NCI-H1105 treated with DMSO at 0.1 percent for 48 hours (cell line): Measurements from ENCODE around the gene C4BPA.

ENCODE experiments used
- DNase-seq: peaks from one replicate; lab custom pipeline; 2025; lab: John Stamatoyannopoulos, UW

The C4BPA gene

GRCh38 chr1:207077470-207078377 lies 26.3 kb upstream of the C4BPA start:
- peak; percentile 77 for DNase-seq

- DNase-seq: no peak
These were observed 25.4 kb upstream of the C4BPA start for GRCh38 chr1:207078578-207079132.

DNA sequence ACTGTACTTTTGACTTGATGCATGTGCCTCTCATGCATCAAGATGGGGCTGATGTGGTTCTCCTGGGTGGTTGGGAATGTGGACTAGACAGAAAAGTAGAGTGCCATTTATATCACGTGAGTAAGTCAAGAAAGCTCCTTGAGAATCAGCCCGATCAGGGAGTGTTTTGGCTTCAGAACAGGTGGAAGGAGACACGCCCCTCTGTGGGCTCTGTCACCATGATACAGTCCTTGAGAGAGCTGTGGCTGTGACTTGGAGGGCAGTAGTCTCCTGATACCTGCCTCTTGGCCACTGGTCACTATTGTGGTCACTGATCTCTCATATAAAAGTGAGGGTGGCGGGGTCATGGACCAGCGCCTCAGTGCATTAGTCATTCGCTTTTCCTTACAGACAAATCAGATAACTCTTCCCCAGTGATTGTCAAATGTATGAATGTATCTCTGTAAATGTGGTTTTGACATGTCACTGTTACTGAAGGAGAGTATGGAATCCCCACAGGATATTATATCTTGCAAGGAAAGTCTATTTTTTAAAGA lies 24.3 kb upstream of the C4BPA start:
- no peak for DNase-seq

GRCh38 chr1:207081088-207081487 lies 22.9 kb upstream of the C4BPA start:
- no peak for DNase-seq

DNA sequence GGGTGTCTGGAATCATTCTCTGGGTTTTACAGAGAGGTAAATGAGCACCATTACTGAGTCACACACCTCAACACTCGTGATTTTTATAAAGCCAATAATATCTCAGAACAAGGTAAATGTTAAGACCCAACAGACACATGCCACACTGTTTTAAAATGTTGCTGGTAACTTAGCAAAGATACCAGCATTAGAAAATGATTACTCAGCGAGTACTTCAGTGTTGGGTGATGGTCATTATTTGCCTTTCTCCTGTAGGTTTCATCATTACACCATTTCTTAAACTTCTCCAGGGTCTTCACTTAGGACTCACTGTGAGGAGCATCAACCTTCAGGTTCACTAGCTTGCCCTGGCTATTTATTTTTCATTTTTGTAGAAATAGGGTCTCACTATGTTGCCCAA lies 22.2 kb upstream of the C4BPA start:
- no peak for DNase-seq

DNA sequence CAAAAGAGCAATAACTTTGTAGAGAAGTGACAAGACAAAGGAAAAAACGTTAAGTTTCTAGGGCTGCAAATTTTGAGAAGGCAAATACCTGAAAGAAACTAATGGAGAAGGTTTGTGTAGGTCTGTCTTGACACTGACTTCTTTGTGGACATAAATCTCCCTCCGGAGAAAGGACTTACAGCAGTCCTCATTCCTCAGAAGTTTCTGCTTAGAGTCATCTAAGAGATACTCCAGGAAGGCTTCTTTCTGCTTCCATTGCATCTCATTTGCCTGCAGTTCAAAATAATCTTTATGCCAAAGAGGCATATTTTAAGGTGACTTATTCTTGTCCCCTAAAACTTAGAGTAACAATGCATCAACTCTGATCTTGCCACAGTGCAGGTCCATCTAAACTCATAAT lies 19.8 kb upstream of the C4BPA start:
- no peak for DNase-seq

GRCh38 chr1:207084701-207085180 lies 19.3 kb upstream of the C4BPA start:
- DNase-seq: peak; percentile 57

DNA sequence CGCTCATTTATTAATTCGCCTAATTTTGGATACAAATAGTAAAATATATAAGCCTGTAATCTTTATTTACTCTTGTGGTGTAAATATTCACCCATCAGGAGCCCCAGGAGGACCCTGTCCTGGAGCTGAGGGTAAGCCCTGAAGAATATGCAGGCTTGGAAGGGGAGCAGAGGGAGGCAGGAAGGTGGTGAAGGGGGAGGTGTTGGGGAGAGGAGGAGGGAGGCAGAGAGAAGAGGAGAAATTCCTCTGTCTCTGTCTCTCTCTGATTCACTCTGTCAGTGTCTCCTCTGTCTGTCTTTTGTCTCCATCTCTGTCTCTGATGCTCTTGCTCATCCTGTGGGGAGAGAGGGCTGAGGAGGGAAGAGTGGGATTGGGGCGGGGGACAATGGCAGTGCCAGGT lies 18.1 kb upstream of the C4BPA start:
- no peak for DNase-seq

DNA sequence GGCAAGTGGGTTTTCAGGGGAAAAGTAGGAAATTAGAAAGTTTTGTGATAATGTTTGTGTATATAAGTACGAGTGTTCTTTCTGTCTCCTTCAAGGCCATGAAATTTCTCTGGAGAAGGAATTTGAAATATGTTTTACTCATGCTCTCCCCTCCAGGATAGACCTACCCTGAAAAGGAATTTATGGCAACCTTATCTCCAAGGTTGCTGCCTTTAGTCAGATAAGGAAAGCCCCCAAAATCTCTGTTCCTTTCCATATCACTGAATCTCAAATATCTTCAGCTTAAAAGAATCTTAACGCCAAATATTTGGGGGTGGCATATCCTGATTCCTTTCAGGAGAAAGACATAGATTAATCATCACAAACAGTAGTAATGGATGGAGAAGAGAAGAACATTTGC lies 15.9 kb upstream of the C4BPA start:
- DNase-seq: no peak

DNA sequence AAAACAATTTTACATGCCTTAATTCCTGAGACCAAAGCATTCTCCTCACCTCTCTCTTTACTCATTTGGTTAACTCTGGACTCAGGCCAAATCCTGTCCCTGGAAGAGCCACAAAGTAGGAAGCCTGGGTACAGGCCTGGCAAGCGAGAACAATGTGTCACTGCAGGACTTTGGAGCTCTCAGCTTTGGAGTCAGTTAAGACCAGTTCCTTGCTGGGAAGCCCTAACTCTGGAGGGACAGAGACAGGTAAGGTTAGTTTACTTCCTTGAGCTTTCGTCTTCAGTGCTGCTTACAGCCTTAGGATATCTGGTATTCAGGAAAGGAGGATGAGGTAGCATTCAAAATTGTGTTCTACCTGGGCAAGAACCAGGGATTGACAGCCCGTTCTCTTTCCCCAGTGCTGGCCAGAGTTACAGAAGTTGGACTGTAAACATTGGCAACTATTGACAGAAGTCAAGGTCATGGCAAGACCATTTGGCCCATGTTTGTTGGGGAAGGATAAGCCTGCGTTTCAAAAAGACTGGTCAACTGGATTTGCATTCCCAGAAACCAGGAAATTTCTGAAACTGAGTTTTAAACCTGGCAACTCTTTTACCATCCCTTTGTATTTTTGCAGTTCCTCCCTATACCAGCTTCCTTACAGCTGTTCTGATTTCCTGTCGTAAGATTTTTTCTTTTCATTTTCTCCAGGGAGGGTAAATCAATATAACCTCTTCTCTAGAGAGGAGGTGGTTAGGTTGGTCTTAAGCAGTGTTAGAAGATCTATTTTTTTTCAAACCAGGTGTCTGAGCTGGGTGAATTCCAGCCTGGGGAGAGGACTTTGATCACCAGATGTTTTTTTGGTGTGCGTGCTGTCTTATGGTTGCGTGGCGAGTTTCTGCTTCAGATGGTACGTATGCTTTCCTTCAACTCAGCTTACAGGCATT lies 15.1 kb upstream of the C4BPA start, which contains the start of gene C4BPB:
Gene C4BPB, plus strand, starts transcription at position 160 of the 926 bp plus-strand sequence. Its CDS starts 672 bp downstream, at position 832.
- DNase-seq: no peak

DNA sequence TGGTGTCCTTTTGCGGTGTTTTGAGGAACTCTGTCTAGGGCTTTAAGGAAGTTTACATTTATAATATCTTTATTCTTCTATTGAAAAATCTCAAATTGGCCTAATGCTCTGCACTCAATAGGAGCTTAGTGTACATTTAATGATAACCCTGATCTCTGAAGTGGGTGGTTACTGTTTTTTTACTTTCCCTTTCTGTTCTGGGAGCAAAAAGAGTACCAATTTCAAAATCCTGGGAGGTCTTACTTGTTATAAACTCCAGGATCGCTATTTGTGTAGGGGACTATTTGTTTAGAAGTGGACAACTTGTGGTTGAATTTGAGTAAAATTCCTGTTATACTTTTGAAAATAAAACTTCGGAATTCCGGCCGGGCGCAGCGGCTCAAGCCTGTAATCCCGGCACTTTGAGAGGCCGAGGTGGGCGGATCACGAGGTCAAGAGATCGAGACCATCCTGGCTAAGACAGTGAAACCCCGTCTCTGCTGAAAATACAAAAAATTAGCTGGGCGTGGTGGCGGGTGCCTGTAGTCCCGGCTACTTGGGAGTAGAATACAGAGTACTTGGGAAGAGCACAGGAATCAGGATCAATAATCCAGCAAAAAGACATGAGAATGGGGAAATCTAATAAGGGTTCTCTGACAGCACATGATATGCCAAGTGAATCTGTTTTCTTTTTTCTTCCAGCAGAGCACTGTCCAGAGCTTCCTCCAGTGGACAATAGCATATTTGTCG lies 14.2 kb upstream of the C4BPA start:
- DNase-seq: no peak

DNA sequence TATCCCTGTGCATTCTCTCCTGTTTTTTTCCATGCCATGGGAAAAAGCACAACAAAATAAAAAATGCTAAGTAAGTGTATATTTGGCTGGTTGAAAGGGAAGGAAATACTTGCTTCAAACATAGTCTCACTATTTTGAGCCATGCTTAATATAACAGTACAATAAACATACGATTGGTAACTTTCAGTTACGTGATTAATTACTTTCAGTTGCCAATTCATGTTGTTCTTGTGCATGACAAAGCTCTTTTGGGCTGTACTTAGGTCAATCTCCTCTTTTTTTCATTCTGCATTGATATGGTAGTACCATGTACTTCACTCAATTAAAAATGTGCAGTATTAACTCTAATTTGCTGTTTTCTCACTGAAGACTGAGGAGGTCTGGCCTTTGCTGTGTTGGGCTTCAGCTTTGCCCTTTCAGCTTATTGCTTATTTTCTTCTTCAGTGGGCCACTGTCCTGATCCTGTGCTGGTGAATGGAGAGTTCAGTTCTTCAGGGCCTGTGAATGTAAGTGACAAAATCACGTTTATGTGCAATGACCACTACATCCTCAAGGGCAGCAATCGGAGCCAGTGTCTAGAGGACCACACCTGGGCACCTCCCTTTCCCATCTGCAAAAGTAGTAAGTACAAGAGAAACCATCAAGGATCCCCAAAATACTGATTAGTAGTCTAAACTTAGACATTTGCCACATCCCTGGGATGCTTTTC lies 12.7 kb upstream of the C4BPA start:
- DNase-seq: no peak

GRCh38 chr1:207093944-207094343 lies 10.1 kb upstream of the C4BPA start:
- no peak for DNase-seq

DNA sequence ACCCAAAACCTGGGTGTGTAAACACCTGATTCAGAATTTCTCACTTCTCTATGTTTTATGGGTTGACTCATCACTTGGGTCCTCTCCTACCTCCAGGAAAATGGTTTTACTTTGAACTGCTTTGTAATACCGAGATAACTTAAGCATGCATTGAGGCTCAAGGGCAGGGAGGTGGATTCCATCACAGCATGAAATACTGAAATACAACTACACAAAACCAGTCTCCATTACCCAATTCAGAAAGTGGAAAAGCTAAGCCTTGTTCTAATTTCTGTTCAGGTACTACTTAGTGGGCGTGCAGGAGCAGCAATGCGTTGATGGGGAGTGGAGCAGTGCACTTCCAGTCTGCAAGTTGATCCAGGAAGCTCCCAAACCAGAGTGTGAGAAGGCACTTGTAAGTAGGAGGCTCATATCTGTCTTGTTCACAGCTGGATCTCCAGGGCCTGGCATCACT lies 6.1 kb upstream of the C4BPA start:
- no peak for DNase-seq

GRCh38 chr1:207101720-207102119 lies 2.3 kb upstream of the C4BPA start:
- DNase-seq: no peak

DNA sequence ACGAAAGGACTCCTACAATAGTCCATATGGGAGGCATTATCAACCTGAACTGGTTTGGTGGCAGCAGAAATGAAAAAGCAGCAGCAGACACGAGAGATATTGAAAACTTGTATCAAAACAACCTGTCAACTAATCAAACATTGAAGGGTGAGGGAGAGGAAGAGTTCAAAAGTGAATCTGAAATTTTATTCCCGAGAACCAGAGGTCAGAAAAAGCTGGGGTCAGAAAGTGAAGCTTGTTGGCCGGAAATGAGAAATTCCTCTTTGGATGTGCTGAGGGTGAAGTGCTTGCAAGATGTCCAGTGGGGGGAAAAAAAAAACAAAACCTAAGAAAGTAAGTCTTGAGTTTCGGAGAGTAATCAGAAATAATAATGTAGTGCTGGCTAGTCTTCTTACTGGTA lies 1.9 kb upstream of the C4BPA start:
- no peak for DNase-seq

- DNase-seq: no peak
These were observed 1.4 kb upstream of the C4BPA start for GRCh38 chr1:207102659-207103058.

- DNase-seq: no peak
These were observed 5.0 kb downstream of the C4BPA start for GRCh38 chr1:207109004-207109403.

DNA sequence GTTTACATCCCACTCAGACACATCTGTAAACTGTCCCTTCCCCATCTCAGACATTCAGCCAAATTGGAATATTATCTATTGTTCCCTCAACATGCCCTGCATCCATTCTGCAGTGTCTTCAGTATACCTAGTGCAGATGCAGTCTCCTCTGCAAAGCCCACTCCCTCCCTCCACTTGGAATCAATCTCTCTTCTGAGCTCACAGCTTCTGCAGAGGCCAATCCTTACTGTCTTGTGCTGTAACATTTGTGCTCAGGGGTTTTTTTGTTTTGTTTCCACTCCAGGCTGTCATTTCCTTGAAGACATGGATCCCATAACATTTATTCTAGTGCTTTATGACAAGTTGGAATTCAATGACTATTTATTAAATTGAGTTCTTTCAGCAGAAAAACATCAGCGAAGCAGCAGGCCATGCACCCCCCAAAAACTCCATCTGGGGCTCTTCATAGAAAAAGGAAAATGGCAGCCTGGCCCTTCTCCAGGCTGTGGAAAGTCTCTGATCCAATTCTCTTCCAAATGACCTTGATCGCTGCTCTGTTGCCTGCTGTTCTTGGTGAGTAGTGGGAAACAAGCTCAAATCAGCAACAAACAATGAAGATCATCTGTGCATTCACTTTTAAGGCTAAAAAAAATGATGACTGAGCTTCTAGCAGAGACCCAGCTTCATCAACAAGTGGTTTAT lies 8.7 kb downstream of the C4BPA start:
- DNase-seq: no peak

DNA sequence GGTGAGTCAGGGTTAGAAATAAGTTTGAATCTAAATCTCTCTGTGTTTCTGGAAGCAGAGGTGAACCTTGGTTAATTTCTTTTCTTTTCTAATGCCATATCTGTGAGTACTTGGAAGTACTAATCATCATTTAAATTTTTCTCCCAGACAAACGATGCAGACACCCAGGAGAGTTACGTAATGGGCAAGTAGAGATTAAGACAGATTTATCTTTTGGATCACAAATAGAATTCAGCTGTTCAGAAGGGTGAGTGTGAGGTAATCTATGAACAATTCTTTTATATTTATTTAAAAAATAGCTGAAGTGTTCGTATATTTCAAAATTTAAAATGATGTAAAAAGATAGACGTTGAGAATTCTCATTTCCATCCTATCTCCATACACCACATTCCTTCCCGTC lies 11.2 kb downstream of the C4BPA start:
- no peak for DNase-seq
